ENCODE results near the gene COX17.

GRCh38 chr3:119669906-119670570 lies 7.2 kb downstream of the COX17 start:
- TF ChIP-seq CTCF (IDR thresholded peaks at IDR 0.05), result no peak
- no peak for TF ChIP-seq POLR2A (IDR thresholded peaks at IDR 0.05)

Measured in lower leg skin (tissue), 3 donors.